Gastroesophageal sphincter (tissue), 4 donors: Measurements from ENCODE around the gene ADAM10. TPM values are rescaled to one million over a fixed set of nuclear protein-coding genes. Genes with fewer than 3 reads are reported as not detected.

Experiments
- ATAC-seq: fragments of 150-250 bp; one replicate; pipeline ENCODE4 v1.9.1; 2016; ENCODE audit warnings: mild to moderate bottlenecking, moderate library complexity
- H3K27ac ChIP-seq, 4 donors: fragments of 200-600 bp; sonication (generic) in 3 of 4; 1 replicate in 3 of 4; 2 replicates in 1 of 4; pipeline ENCODE4 v1.5.1; 2016 to 2019
- H3K27me3 ChIP-seq: fragments of 200-600 bp; sonication (generic); one replicate; pipeline ENCODE4 v1.5.1; 2019
- H3K36me3 ChIP-seq, 2 donors: fragments of 200-600 bp; sonication (generic); one replicate each; pipeline ENCODE4 v1.5.1; 2019; ENCODE audit warnings: control low read depth in 1 of 2
- H3K4me1 ChIP-seq, 3 donors: fragments of 200-600 bp; sonication (generic); 1 replicate in 2 of 3; 2 replicates in 1 of 3; pipeline ENCODE4 v1.5.1; 2016 to 2019; ENCODE audit warnings: control low read depth in 2 of 3
- H3K4me3 ChIP-seq, 2 donors: fragments of 200-600 bp; sonication (generic); one replicate each; pipeline ENCODE4 v1.5.1; 2019; ENCODE audit warnings: mild to moderate bottlenecking in 1 of 2, moderate library complexity in 1 of 2
- H3K9me3 ChIP-seq, 3 donors: fragments of 200-600 bp; sonication (generic); one replicate each; pipeline ENCODE4 v1.5.1; 2017 to 2019; ENCODE audit warnings: control low read depth in 2 of 3
- EP300 ChIP-seq: sonication (generic); formaldehyde crosslinking; IDR thresholded peaks from one replicate; pipeline ENCODE4 v1.6.1; 2017; ENCODE audit warnings: antibody characterized with exemption, mild to moderate bottlenecking
- POLR2A ChIP-seq, 2 donors: fragments of 450-650 bp; IDR thresholded peaks; one replicate each; pipeline ENCODE4 v1.6.1; 2017; ENCODE audit warnings: antibody characterized with exemption in 2 of 2, mild to moderate bottlenecking in 2 of 2, moderate library complexity in 1 of 2
- POLR2AphosphoS5 ChIP-seq: sonication (generic); formaldehyde crosslinking; IDR thresholded peaks from one replicate; pipeline ENCODE4 v1.6.1; 2017; ENCODE audit warnings: antibody characterized with exemption
- WGBS, 2 donors: methylation state at CpG; one replicate each; pipeline ENCODE4 v1.1.5; 2018; ENCODE audit warnings: low coverage in 1 of 2; 5-methylcytosine and 5-hydroxymethylcytosine counted together
- total RNA-seq, 4 donors: library from RNA; depleted of rRNA; stranded (reverse); fragments of >200 nt; gene quantifications; one replicate each; pipeline ENCODE4 v1.1.0, GENCODE V29; 2016
- TF ChIP-seq, protein P1 (sequence below), 4 experiments: fragments of 200-600 bp in 2 of 4; fragments of 450-650 bp in 2 of 4; sonication (generic) in 1 of 4; IDR thresholded peaks; one replicate each; pipeline ENCODE4 v1.5.1; 2017 to 2019; ENCODE audit warnings: antibody characterized with exemption in 4 of 4, mild to moderate bottlenecking in 2 of 4, moderate library complexity in 2 of 4

Gene ADAM10
- total RNA-seq, 4 donors from 2014 or later, result 59.5 to 69.1 (median 62.3) TPM

DNA sequence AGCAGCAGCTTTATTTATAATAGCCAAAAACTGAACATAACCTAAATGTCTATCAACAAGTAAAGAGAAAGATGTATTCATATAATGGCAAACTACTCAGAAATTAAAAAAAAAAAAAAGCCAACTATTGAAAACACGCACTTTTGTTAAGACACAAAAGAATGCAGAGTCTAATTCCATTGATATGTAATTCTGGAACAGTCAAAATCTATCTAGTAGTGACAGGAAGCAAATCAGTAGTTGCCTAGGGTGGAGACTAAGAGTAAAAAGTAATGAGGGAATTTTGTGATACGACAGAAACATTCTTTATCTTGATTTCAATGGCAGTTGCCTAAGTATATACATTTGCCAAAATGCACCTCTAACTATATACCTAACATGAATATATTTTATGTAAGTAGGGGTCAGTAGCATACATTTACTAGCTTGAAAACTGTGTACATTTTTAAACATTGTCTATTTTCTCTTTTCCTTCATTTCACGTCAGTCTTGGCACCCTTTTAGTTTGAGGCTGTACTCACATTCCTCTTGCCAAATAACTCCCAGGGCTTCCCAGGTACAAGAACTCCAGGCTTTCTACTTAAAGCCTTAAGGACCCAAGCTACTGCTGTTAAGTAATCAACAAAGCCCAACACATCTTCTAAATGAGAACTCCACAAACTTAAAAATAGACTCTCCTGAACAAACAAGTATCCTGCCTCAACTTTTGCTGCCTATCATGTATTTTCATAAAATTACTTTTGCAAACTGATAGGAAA is 54.7 kb downstream of the ADAM10 start:
- WGBS, 2 donors, result 48 to 49% methylated on average over 3 of the region's 3 CpGs
- ATAC-seq, result no peak
- H3K9me3 ChIP-seq, result peaks cover 0 to 16% (median 0%) of the 10 kb centered on the region in 3 donors
- H3K4me1 ChIP-seq, result peaks cover 0 to 14% (median 0%) of the 10 kb centered on the region in 3 donors
- no peak overlapping the region for H3K4me3 ChIP-seq
- H3K27ac ChIP-seq, result no peak overlapping the region
- TF ChIP-seq POLR2AphosphoS5 (no peak), POLR2A (IDR thresholded peaks at IDR 0.05) (no peak), EP300 (no peak)
- TF ChIP-seq, protein P1, sequence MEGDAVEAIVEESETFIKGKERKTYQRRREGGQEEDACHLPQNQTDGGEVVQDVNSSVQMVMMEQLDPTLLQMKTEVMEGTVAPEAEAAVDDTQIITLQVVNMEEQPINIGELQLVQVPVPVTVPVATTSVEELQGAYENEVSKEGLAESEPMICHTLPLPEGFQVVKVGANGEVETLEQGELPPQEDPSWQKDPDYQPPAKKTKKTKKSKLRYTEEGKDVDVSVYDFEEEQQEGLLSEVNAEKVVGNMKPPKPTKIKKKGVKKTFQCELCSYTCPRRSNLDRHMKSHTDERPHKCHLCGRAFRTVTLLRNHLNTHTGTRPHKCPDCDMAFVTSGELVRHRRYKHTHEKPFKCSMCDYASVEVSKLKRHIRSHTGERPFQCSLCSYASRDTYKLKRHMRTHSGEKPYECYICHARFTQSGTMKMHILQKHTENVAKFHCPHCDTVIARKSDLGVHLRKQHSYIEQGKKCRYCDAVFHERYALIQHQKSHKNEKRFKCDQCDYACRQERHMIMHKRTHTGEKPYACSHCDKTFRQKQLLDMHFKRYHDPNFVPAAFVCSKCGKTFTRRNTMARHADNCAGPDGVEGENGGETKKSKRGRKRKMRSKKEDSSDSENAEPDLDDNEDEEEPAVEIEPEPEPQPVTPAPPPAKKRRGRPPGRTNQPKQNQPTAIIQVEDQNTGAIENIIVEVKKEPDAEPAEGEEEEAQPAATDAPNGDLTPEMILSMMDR (IDR thresholded peaks at IDR 0.05), result no peak
- no peaks in the 10 kb centered on the region for H3K27me3 ChIP-seq
- H3K36me3 ChIP-seq, result peaks cover 0 to 5% of the 10 kb centered on the region in 2 donors

DNA sequence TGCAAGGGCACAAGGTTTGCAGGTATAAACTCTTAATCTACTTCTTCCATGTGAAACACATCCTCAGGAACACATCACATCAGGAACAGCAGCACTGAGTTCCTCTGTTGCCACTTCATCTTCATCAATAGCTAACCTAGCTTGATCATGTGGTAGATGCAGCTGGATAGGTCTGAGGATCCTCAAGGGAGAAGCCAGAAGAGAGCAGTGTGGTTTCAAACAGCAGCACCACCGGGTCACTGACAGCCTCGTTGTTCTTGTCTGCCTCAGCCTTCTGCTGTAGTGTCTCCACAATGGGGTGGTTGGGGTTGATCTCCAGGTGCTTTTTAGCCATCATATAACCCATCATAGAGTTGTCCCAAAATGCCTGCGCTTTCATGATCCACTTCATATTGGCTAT is 58.8 kb downstream of the ADAM10 start:
- TF ChIP-seq EP300 (no peak), POLR2AphosphoS5 (no peak), POLR2A (IDR thresholded peaks at IDR 0.05) (no peak)
- TF ChIP-seq, protein P1 (IDR thresholded peaks at IDR 0.05), result no peak
- peaks cover 0 to 5% of the 10 kb centered on the region in 2 donors for H3K36me3 ChIP-seq
- H3K9me3 ChIP-seq, result no peaks in the 10 kb centered on the region
- no peak overlapping the region for H3K4me3 ChIP-seq
- ATAC-seq, result no peak
- H3K27ac ChIP-seq, result no peak overlapping the region
- H3K27me3 ChIP-seq, result no peaks in the 10 kb centered on the region
- WGBS, 2 donors, result 82 to 94% methylated on average over 3 of the region's 3 CpGs
- peaks cover 0 to 14% (median 0%) of the 10 kb centered on the region in 3 donors for H3K4me1 ChIP-seq

DNA sequence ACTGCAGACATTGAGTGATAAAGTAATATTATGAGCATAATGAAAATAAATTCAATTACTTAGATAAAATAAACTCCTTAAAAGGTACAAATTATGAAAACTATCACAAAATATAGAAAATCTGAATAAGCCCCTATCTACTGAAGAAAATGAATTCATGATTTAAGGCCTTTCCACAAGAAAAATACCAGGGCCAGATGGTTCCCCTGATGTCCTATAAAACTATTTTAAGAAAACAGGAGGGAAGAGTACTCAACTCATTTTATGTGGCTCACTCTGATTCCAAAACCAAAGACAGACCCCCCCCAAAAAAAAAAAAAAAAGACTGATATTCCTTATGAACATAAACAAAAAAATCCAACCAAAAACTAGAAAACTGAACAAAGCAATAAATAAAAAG is 59.9 kb downstream of the ADAM10 start:
- Histone ChIP-seq H3K36me3 (peaks cover 0 to 5% of the 10 kb centered on the region in 2 donors), H3K27me3 (no peaks in the 10 kb centered on the region), H3K27ac (no peak overlapping the region), H3K4me1 (peaks cover 0 to 6% (median 0%) of the 10 kb centered on the region in 3 donors), H3K9me3 (no peaks in the 10 kb centered on the region), H3K4me3 (no peak overlapping the region)
- TF ChIP-seq EP300, result no peak
- TF ChIP-seq, protein P1 (IDR thresholded peaks at IDR 0.05), result no peak
- TF ChIP-seq POLR2A (IDR thresholded peaks at IDR 0.05), result no peak
- TF ChIP-seq POLR2AphosphoS5, result no peak
- ATAC-seq, result no peak

DNA sequence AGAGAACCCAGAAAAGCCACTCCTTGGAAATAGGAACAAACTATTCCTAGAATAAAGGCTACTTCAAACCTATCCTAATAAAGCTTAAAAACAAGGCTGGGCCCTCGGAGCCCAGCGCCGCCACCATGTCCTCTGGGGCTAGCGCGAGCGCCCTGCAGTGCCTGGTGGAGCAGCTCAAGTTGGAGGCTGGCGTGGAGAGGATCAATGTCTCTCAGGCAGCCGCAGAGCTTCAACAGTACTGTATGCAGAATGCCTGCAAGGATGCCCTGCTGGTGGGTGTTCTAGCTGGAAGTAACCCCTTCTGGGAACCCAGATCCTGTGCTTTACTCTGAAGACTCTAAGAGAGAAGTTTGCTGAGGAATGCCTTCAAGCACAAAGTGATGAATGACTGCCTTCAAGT is 63.2 kb downstream of the ADAM10 start:
- WGBS, 2 donors, result 91 to 96% methylated on average over 4 to 5 of the region's 8 CpGs
- Histone ChIP-seq H3K36me3 (no peaks in the 10 kb centered on the region), H3K4me3 (no peak overlapping the region), H3K27ac (no peak overlapping the region), H3K4me1 (peaks cover 0 to 7% (median 0%) of the 10 kb centered on the region in 3 donors), H3K27me3 (no peaks in the 10 kb centered on the region), H3K9me3 (no peaks in the 10 kb centered on the region)
- ATAC-seq, result no peak
- no peak for TF ChIP-seq EP300
- TF ChIP-seq, protein P1 (IDR thresholded peaks at IDR 0.05), result no peak
- TF ChIP-seq POLR2AphosphoS5, result no peak
- no peak for TF ChIP-seq POLR2A (IDR thresholded peaks at IDR 0.05)

DNA sequence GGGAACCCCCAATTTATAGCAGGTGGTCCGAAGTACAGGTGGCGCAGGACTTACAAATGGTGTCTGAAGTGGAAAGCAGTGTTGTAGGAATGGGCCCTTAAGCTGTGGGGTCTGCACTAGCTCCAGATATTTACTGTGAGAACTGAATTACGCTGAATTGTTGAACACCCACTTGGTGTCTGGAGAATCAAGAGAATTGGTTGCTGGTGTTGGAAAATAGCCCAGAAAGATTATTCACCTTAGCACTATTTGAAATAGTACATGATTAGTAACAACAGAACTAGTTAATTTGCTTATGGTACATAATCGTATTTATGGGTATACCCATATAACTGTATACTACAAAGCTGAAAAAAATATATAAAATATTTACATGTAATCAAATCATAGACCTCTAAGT is 64.8 kb downstream of the ADAM10 start:
- H3K9me3 ChIP-seq, result no peaks in the 10 kb centered on the region
- 79 to 98% methylated on average over 4 of the region's 4 CpGs for WGBS, 2 donors
- TF ChIP-seq, protein P1 (IDR thresholded peaks at IDR 0.05), result no peak
- TF ChIP-seq EP300 (no peak), POLR2AphosphoS5 (no peak), POLR2A (IDR thresholded peaks at IDR 0.05) (no peak)
- no peak overlapping the region for H3K4me3 ChIP-seq
- ATAC-seq, result no peak
- peaks cover 0 to 7% of the 10 kb centered on the region in 2 donors for H3K36me3 ChIP-seq
- no peak overlapping the region for H3K27ac ChIP-seq
- H3K4me1 ChIP-seq, result peaks cover 0 to 10% (median 0%) of the 10 kb centered on the region in 3 donors
- H3K27me3 ChIP-seq, result no peaks in the 10 kb centered on the region
